GM18511 (cell line): ENCODE data around the gene ANKFN1.
A peak's percentile ranks its signal among the peaks of the same experiment; 100 is the strongest.

ENCODE experiments used
- ATAC-seq: cut with Tn5 transposase; IDR thresholded peaks from one replicate; pipeline ENCODE4 v1.9.1; 2021; ENCODE audit warnings: mild to moderate bottlenecking, moderate library complexity; ENCODE audit not compliant: unreplicated experiment

The ANKFN1 gene

GRCh38 chr17:56152874-56153602 is at the start of gene ANKFN1:
Gene ANKFN1 (plus strand): TSS chr17:56153475. CDS start chr17:56212668, 59,193 bp downstream.
- ATAC-seq = no peak

- peak; percentile 85 for ATAC-seq
Measured at GRCh38 chr17:56108811-56109284, 44.4 kb upstream of the ANKFN1 start.

GRCh38 chr17:56109836-56110235 is 43.4 kb upstream of the ANKFN1 start:
- ATAC-seq = no peak

GRCh38 chr17:56110463-56111135 is 42.7 kb upstream of the ANKFN1 start:
- ATAC-seq = no peak

GRCh38 chr17:56111706-56112485 is 41.4 kb upstream of the ANKFN1 start:
- no peak for ATAC-seq

- no peak for ATAC-seq
Measured at GRCh38 chr17:56113486-56113885, 39.8 kb upstream of the ANKFN1 start.

GRCh38 chr17:56114469-56114868 is 38.8 kb upstream of the ANKFN1 start:
- ATAC-seq = no peak

- ATAC-seq = no peak
Measured at GRCh38 chr17:56119191-56119590, 34.1 kb upstream of the ANKFN1 start.

GRCh38 chr17:56119936-56120335 is 33.3 kb upstream of the ANKFN1 start:
- ATAC-seq = no peak

GRCh38 chr17:56121191-56122051 is 31.9 kb upstream of the ANKFN1 start:
- no peak for ATAC-seq

GRCh38 chr17:56125830-56126819 is 27.1 kb upstream of the ANKFN1 start:
- ATAC-seq = no peak

- ATAC-seq = no peak
Measured at GRCh38 chr17:56130026-56130425, 23.2 kb upstream of the ANKFN1 start.

- ATAC-seq = no peak
Measured at GRCh38 chr17:56130631-56131030, 22.6 kb upstream of the ANKFN1 start.

GRCh38 chr17:56131431-56131830 is 21.8 kb upstream of the ANKFN1 start:
- no peak for ATAC-seq

GRCh38 chr17:56136301-56136700 is 17.0 kb upstream of the ANKFN1 start:
- ATAC-seq = no peak

GRCh38 chr17:56141046-56141839 is 12.0 kb upstream of the ANKFN1 start:
- no peak for ATAC-seq

- ATAC-seq = no peak
Measured at GRCh38 chr17:56142325-56142724, 10.9 kb upstream of the ANKFN1 start.

- no peak for ATAC-seq
Measured at GRCh38 chr17:56142781-56143180, 10.5 kb upstream of the ANKFN1 start.

GRCh38 chr17:56144223-56144622 is 9.1 kb upstream of the ANKFN1 start:
- no peak for ATAC-seq
